Stimulated activated CD4-positive, alpha-beta T cell treated with anti-CD3 and anti-CD28 coated beads, Interleukin-4, amount 100 ng/mL, for 1 hour (primary cell): ENCODE results near the gene DENND6B.

Experiments
- DNase-seq: peaks from one replicate; pipeline ENCODE4 v3.0.0-alpha.2; 2020

Gene DENND6B

GRCh38 chr22:50314455-50315288 is 12.1 kb downstream of the DENND6B start:
- DNase-seq = peak; percentile 75

GRCh38 chr22:50314081-50314454 is 12.7 kb downstream of the DENND6B start:
- DNase-seq = no peak

GRCh38 chr22:50313600-50313999 is 13.2 kb downstream of the DENND6B start:
- no peak for DNase-seq

GRCh38 chr22:50313021-50313420 is 13.8 kb downstream of the DENND6B start:
- no peak for DNase-seq

GRCh38 chr22:50312371-50312770 is 14.4 kb downstream of the DENND6B start:
- no peak for DNase-seq

GRCh38 chr22:50311606-50312351 is 15.0 kb downstream of the DENND6B start:
- no peak for DNase-seq

- no peak for DNase-seq
Measured at GRCh38 chr22:50310949-50311444, 15.8 kb downstream of the DENND6B start.

GRCh38 chr22:50310031-50310722 is 16.6 kb downstream of the DENND6B start:
- no peak for DNase-seq

GRCh38 chr22:50309601-50309991 is 17.2 kb downstream of the DENND6B start:
- DNase-seq = no peak

GRCh38 chr22:50308986-50309600 is 17.7 kb downstream of the DENND6B start:
- DNase-seq = no peak

GRCh38 chr22:50308597-50308935 is 18.2 kb downstream of the DENND6B start:
- DNase-seq = no peak

GRCh38 chr22:50307890-50308596 is 18.8 kb downstream of the DENND6B start:
- DNase-seq = no peak

GRCh38 chr22:50306753-50307749 is 19.8 kb downstream of the DENND6B start, which contains the start of gene PLXNB2:
Gene PLXNB2, minus strand, starts transcription at chr22:50307646. Its CDS starts 17,062 bp downstream, at chr22:50290584.
- peak; percentile 19 for DNase-seq

GRCh38 chr22:50305923-50306566 is 20.8 kb downstream of the DENND6B start:
- no peak for DNase-seq

- DNase-seq = no peak
Measured at GRCh38 chr22:50305393-50305922, 21.4 kb downstream of the DENND6B start.

GRCh38 chr22:50304528-50305392 is 22.1 kb downstream of the DENND6B start:
- DNase-seq = no peak

GRCh38 chr22:50303848-50304527 is 22.8 kb downstream of the DENND6B start:
- DNase-seq = no peak

GRCh38 chr22:50303515-50303847 is 23.3 kb downstream of the DENND6B start:
- no peak for DNase-seq

- no peak for DNase-seq
Measured at GRCh38 chr22:50302564-50302963, 24.2 kb downstream of the DENND6B start.
